ENCODE data around the gene EBI3.
"Not testable (repeated sequence)": the region's sequence is repeated elsewhere in the genome, so short reads cannot be mapped to it uniquely, and the experiment has no call there.

Gene EBI3

GRCh38 chr19:4199699-4200293 lies 29.5 kb upstream of the EBI3 start:
- DNase-seq (ENCODE audit: low read depth in 2 of 3, low spot score in 1 of 3), result no peak

GRCh38 chr19:4200940-4201542 lies 28.3 kb upstream of the EBI3 start:
- DNase-seq (ENCODE audit: low read depth in 2 of 3, low spot score in 1 of 3), result no peak

- DNase-seq (ENCODE audit: low read depth in 2 of 3, low spot score in 1 of 3), result no peak
Observed at GRCh38 chr19:4201798-4202197, 27.5 kb upstream of the EBI3 start.

GRCh38 chr19:4206818-4207484 lies 22.4 kb upstream of the EBI3 start:
- no peak for DNase-seq (ENCODE audit: low read depth in 2 of 3, low spot score in 1 of 3)

GRCh38 chr19:4208385-4209094 lies 20.8 kb upstream of the EBI3 start:
- no peak for DNase-seq (ENCODE audit: low read depth in 2 of 3, low spot score in 1 of 3)

- DNase-seq (ENCODE audit: low read depth in 2 of 3, low spot score in 1 of 3), result no peak
Observed at GRCh38 chr19:4210166-4210731, 19.1 kb upstream of the EBI3 start.

- DNase-seq (ENCODE audit: low read depth in 2 of 3, low spot score in 1 of 3), result no peak
Observed at GRCh38 chr19:4213116-4213515, 16.2 kb upstream of the EBI3 start.

- no peak for DNase-seq (ENCODE audit: low read depth in 2 of 3, low spot score in 1 of 3)
Observed at GRCh38 chr19:4215807-4216206, 13.5 kb upstream of the EBI3 start.

GRCh38 chr19:4216846-4217245 lies 12.5 kb upstream of the EBI3 start:
- no peak for DNase-seq (ENCODE audit: low read depth in 2 of 3, low spot score in 1 of 3)

GRCh38 chr19:4217429-4218264 lies 11.7 kb upstream of the EBI3 start:
- DNase-seq (ENCODE audit: low read depth in 2 of 3, low spot score in 1 of 3), result no peak

GRCh38 chr19:4218523-4218922 lies 10.8 kb upstream of the EBI3 start:
- not testable (repeated sequence) for DNase-seq (ENCODE audit: low read depth in 2 of 3, low spot score in 1 of 3)

- no peak for DNase-seq (ENCODE audit: low read depth in 2 of 3, low spot score in 1 of 3)
Observed at GRCh38 chr19:4220188-4220587, 9.1 kb upstream of the EBI3 start.

- DNase-seq (ENCODE audit: low read depth in 2 of 3, low spot score in 1 of 3), result no peak
Observed at GRCh38 chr19:4224470-4224869, 4.9 kb upstream of the EBI3 start.

- DNase-seq (ENCODE audit: low read depth in 2 of 3, low spot score in 1 of 3), result no peak
Observed at GRCh38 chr19:4225885-4226284, 3.4 kb upstream of the EBI3 start.

GRCh38 chr19:4227771-4228170 lies 1.6 kb upstream of the EBI3 start:
- no peak for DNase-seq (ENCODE audit: low read depth in 2 of 3, low spot score in 1 of 3)

GRCh38 chr19:4228765-4229178 lies 551 bp upstream of the EBI3 start:
- DNase-seq (ENCODE audit: low read depth in 2 of 3, low spot score in 1 of 3), result no peak

GRCh38 chr19:4230237-4230636 lies 914 bp downstream of the EBI3 start:
- DNase-seq (ENCODE audit: low read depth in 2 of 3, low spot score in 1 of 3), result not testable (repeated sequence)

GRCh38 chr19:4231521-4231920 lies 2.2 kb downstream of the EBI3 start:
- DNase-seq (ENCODE audit: low read depth in 2 of 3, low spot score in 1 of 3), result not testable (repeated sequence)

- not testable (repeated sequence) for DNase-seq (ENCODE audit: low read depth in 2 of 3, low spot score in 1 of 3)
Observed at GRCh38 chr19:4232139-4232538, 2.8 kb downstream of the EBI3 start.

GRCh38 chr19:4232614-4233281 lies 3.4 kb downstream of the EBI3 start:
- DNase-seq (ENCODE audit: low read depth in 2 of 3, low spot score in 1 of 3), result no peak
